ENCODE measurements around the gene GOLPH3L. TPM values are rescaled to one million over a fixed set of nuclear protein-coding genes. Genes with fewer than 3 reads are reported as not detected.

GOLPH3L gene
- total and polyA plus RNA-seq, 10 of the 15 experiments (the other 5 are each of a cell fraction or from before 2014, with no cell fraction given), result 7.7 to 29.9 (median 19.2) TPM

GRCh38 chr1:150696995-150697927 is at the start of gene GOLPH3L (continued):
- TF ChIP-seq CHD2 (IDR thresholded peaks at IDR 0.05; ENCODE audit: borderline replicate concordance, low read depth, low read length) (peak; percentile 96), HDGF (IDR thresholded peaks at IDR 0.05) (no peak), TCF12 (IDR thresholded peaks at IDR 0.05; ENCODE audit: low read depth, low read length) (peak; percentile 42; the same call in 1 of the 2 replicates), ZNF24 (IDR thresholded peaks at IDR 0.05) (no peak), MYB (IDR thresholded peaks at IDR 0.05; ENCODE audit: borderline replicate concordance, low read depth, low read length) (no peak), NBN (IDR thresholded peaks at IDR 0.05) (peak; percentile 38; the same call in 1 of the 2 replicates), NKRF (conservative IDR thresholded peaks at IDR 0.05) (peak; percentile 68), NFYB (IDR thresholded peaks at IDR 0.05; ENCODE audit: insufficient read depth, low read depth, low read length) (peak; percentile 99), RAD51 (IDR thresholded peaks at IDR 0.05) (no peak), ZBTB33 (IDR thresholded peaks at IDR 0.05) (no peak), TARDBP (IDR thresholded peaks at IDR 0.05; ENCODE audit: borderline replicate concordance) (no peak), TCF3 (IDR thresholded peaks at IDR 0.05; ENCODE audit: borderline replicate concordance, insufficient read depth, low read depth, low read length) (0 out of 2 replicates have a peak, but pooled peaks have one; percentile 21), LARP7 (IDR thresholded peaks at IDR 0.05) (no peak)
- TF ChIP-seq, protein P1, sequence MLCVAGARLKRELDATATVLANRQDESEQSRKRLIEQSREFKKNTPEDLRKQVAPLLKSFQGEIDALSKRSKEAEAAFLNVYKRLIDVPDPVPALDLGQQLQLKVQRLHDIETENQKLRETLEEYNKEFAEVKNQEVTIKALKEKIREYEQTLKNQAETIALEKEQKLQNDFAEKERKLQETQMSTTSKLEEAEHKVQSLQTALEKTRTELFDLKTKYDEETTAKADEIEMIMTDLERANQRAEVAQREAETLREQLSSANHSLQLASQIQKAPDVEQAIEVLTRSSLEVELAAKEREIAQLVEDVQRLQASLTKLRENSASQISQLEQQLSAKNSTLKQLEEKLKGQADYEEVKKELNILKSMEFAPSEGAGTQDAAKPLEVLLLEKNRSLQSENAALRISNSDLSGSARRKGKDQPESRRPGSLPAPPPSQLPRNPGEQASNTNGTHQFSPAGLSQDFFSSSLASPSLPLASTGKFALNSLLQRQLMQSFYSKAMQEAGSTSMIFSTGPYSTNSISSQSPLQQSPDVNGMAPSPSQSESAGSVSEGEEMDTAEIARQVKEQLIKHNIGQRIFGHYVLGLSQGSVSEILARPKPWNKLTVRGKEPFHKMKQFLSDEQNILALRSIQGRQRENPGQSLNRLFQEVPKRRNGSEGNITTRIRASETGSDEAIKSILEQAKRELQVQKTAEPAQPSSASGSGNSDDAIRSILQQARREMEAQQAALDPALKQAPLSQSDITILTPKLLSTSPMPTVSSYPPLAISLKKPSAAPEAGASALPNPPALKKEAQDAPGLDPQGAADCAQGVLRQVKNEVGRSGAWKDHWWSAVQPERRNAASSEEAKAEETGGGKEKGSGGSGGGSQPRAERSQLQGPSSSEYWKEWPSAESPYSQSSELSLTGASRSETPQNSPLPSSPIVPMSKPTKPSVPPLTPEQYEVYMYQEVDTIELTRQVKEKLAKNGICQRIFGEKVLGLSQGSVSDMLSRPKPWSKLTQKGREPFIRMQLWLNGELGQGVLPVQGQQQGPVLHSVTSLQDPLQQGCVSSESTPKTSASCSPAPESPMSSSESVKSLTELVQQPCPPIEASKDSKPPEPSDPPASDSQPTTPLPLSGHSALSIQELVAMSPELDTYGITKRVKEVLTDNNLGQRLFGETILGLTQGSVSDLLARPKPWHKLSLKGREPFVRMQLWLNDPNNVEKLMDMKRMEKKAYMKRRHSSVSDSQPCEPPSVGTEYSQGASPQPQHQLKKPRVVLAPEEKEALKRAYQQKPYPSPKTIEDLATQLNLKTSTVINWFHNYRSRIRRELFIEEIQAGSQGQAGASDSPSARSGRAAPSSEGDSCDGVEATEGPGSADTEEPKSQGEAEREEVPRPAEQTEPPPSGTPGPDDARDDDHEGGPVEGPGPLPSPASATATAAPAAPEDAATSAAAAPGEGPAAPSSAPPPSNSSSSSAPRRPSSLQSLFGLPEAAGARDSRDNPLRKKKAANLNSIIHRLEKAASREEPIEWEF (IDR thresholded peaks at IDR 0.05; ENCODE audit: insufficient replicate concordance, low read depth, low read length), result no peak
- TF ChIP-seq, protein P2, sequence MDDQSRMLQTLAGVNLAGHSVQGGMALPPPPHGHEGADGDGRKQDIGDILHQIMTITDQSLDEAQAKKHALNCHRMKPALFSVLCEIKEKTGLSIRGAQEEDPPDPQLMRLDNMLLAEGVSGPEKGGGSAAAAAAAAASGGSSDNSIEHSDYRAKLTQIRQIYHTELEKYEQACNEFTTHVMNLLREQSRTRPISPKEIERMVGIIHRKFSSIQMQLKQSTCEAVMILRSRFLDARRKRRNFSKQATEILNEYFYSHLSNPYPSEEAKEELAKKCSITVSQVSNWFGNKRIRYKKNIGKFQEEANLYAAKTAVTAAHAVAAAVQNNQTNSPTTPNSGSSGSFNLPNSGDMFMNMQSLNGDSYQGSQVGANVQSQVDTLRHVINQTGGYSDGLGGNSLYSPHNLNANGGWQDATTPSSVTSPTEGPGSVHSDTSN (IDR thresholded peaks at IDR 0.05; ENCODE audit: insufficient replicate concordance, low read depth, low read length), result peak; percentile 96
